ENCODE results near the gene PHF24.

GRCh38 chr9:34948451-34948850 lies 9.6 kb upstream of the PHF24 start:
- TF ChIP-seq POLR2A (IDR thresholded peaks at IDR 0.05) = no peak
- TF ChIP-seq CTCF (IDR thresholded peaks at IDR 0.05 in 4 of 5, conservative IDR thresholded peaks at IDR 0.05 in 1 of 5) = no peak

All from gastrocnemius medialis (tissue), 4 donors.